SK-N-SH (cell line): ENCODE measurements around the gene A4GALT. TPM values are rescaled to one million over a fixed set of nuclear protein-coding genes. Genes with fewer than 3 reads are reported as not detected.
"Not testable (repeated sequence)": the region's sequence is repeated elsewhere in the genome, so short reads cannot be mapped to it uniquely, and the experiment has no call there.

ENCODE experiments used
- CTCF ChIA-PET: fragments of 300-600, 350-600 bp; formaldehyde crosslinking; extraction: SDS; loops from one replicate; lab custom pipeline; 2021; lab: Yijun Ruan, JAX
- POLR2A ChIA-PET: fragments of 350-600 bp; sonication (Branson Sonifier 250); formaldehyde crosslinking; extraction: SDS; loops from one replicate; lab custom pipeline; 2020; ENCODE audit warnings: antibody characterized with exemption, inconsistent platforms; lab: Yijun Ruan, JAX
- DNase-seq: peaks from one replicate; pipeline ENCODE4 v3.0.0; 2012
- H2AFZ ChIP-seq: fragments of 200-600 bp; sonication (generic); 2 replicates; pipeline ENCODE4 v1.8.1; 2016; ENCODE audit warnings: antibody characterized with exemption, mild to moderate bottlenecking, low read depth
- H3F3A ChIP-seq: fragments of 200-600 bp; sonication (generic); replicated peaks from 2 replicates; pipeline ENCODE3; 2016; ENCODE audit warnings: antibody characterized with exemption, mild to moderate bottlenecking; ENCODE audit not compliant: insufficient read depth
- H3K27ac ChIP-seq, 2 experiments: fragments of 200-500 bp in 1 of 2; fragments of 200-600 bp in 1 of 2; sonication (Bioruptor generic) in 1 of 2; sonication (generic), shearing (Covaris generic) in 1 of 2; 2 replicates each; pipeline versions ENCODE4 v1.5.1 to v1.6.1; 2014 to 2016; ENCODE audit warnings: low read depth in 2 of 2, inconsistent platforms in 1 of 2, low read length in 1 of 2, mild to moderate bottlenecking in 1 of 2, mixed read lengths in 1 of 2
- H3K27me3 ChIP-seq: fragments of 200-600 bp; sonication (generic), shearing (Covaris generic); 2 replicates; pipeline ENCODE4 v1.6.1; 2016; ENCODE audit warnings: mixed run types; ENCODE audit not compliant: insufficient read depth
- H3K36me3 ChIP-seq, 2 experiments: fragments of 200-500 bp in 1 of 2; fragments of 200-600 bp in 1 of 2; sonication (Bioruptor generic) in 1 of 2; sonication (generic) in 1 of 2; replicated peaks in 1 of 2; 2 replicates each; pipeline versions ENCODE3 to v1.5.1; 2014 to 2016; ENCODE audit warnings: low read length in 1 of 2, mild to moderate bottlenecking in 1 of 2; ENCODE audit not compliant: insufficient read depth in 2 of 2, control insufficient read depth in 1 of 2
- H3K4me1 ChIP-seq, 2 experiments: fragments of 200-500 bp in 1 of 2; fragments of 200-600 bp in 1 of 2; sonication (Bioruptor generic) in 1 of 2; sonication (generic), shearing (Covaris generic) in 1 of 2; 2 replicates each; pipeline versions ENCODE4 v1.5.1 to v1.6.1; 2014 to 2016; ENCODE audit warnings: low read depth in 1 of 2, low read length in 1 of 2, mixed run types in 1 of 2; ENCODE audit not compliant: insufficient read depth in 2 of 2, control insufficient read depth in 1 of 2
- H3K4me2 ChIP-seq: fragments of 200-600 bp; sonication (generic), shearing (Covaris generic); 2 replicates; pipeline ENCODE4 v1.6.1; 2017; ENCODE audit warnings: mixed run types
- H3K4me3 ChIP-seq, 2 experiments: fragments of 200-500 bp in 1 of 2; fragments of 200-600 bp in 1 of 2; sonication (Bioruptor generic) in 1 of 2; sonication (generic), shearing (Covaris generic) in 1 of 2; 2 replicates each; pipeline versions ENCODE4 v1.5.1 to v1.8.1; 2014 to 2016; ENCODE audit warnings: low read depth in 2 of 2, inconsistent platforms in 1 of 2, low read length in 1 of 2, mild to moderate bottlenecking in 1 of 2, mixed read lengths in 1 of 2, moderate library complexity in 1 of 2
- H3K79me2 ChIP-seq: fragments of 200-600 bp; sonication (generic); 2 replicates; pipeline ENCODE4 v1.8.1; 2017; ENCODE audit warnings: mild to moderate bottlenecking; ENCODE audit not compliant: insufficient read depth
- H3K9ac ChIP-seq: fragments of 200-600 bp; sonication (generic); 2 replicates; pipeline ENCODE4 v1.6.1; 2017; ENCODE audit warnings: mixed run types
- H3K9me2 ChIP-seq: fragments of 200-600 bp; sonication (generic); 2 replicates; pipeline ENCODE4 v1.6.1; 2017; ENCODE audit warnings: mixed run types
- H3K9me3 ChIP-seq: fragments of 200-600 bp; sonication (generic); 2 replicates; pipeline ENCODE4 v1.6.1; 2017; ENCODE audit warnings: mixed run types, mild to moderate bottlenecking, moderate library complexity
- H4K20me1 ChIP-seq: fragments of 200-600 bp; sonication (generic); 2 replicates; pipeline ENCODE4 v1.6.1; 2017; ENCODE audit warnings: mild to moderate bottlenecking, mixed run types; ENCODE audit not compliant: insufficient read depth
- CTCF ChIP-seq: fragments of 200-600 bp; sonication (generic); IDR thresholded peaks from 2 replicates; pipeline ENCODE4 v1.6.1; 2017; ENCODE audit warnings: antibody characterized with exemption, mild to moderate bottlenecking, moderate library complexity
- EZH2phosphoT487 ChIP-seq: fragments of 200-600 bp; sonication (generic); IDR thresholded peaks from 2 replicates; pipeline ENCODE4 v1.6.1; 2017; ENCODE audit warnings: low read depth, mixed run types, mild to moderate bottlenecking, antibody characterized with exemption, moderate library complexity, borderline replicate concordance
- FOSL2 ChIP-seq: IDR thresholded peaks from 2 replicates; pipeline ENCODE4 v1.4.0; 2012; ENCODE audit warnings: low read depth, mild to moderate bottlenecking, moderate library complexity, borderline replicate concordance
- FOXM1 ChIP-seq: IDR thresholded peaks from 2 replicates; pipeline ENCODE4 v1.4.0; 2012; ENCODE audit warnings: low read depth, mild to moderate bottlenecking
- GATA2 ChIP-seq: sonication (generic); formaldehyde crosslinking; IDR thresholded peaks from 2 replicates; pipeline ENCODE4 v1.5.0; 2020; ENCODE audit warnings: mild to moderate bottlenecking, missing genetic modification reagents
- IRF3 ChIP-seq: fragments of 150-350 bp; IDR thresholded peaks from 2 replicates; pipeline ENCODE4 v1.6.1; 2016; ENCODE audit warnings: mild to moderate bottlenecking, low read depth, low read length
- MAX ChIP-seq: IDR thresholded peaks from 2 replicates; pipeline ENCODE4 v1.4.0; 2012; ENCODE audit warnings: low read depth
- MXI1 ChIP-seq: IDR thresholded peaks from 2 replicates; pipeline ENCODE4 v1.6.1; 2012; ENCODE audit warnings: mild to moderate bottlenecking, low read depth, low read length, improper control_type of control experiment
- NFIC ChIP-seq: IDR thresholded peaks from 2 replicates; pipeline ENCODE4 v1.4.0; 2012; ENCODE audit warnings: borderline replicate concordance
- PBX3 ChIP-seq: IDR thresholded peaks from 2 replicates; pipeline ENCODE4; 2012
- POLR2AphosphoS5 ChIP-seq: IDR thresholded peaks from 2 replicates; pipeline ENCODE4 v1.6.1; 2012; ENCODE audit warnings: low read depth, low read length
- RAD21 ChIP-seq: IDR thresholded peaks from 2 replicates; pipeline ENCODE4 v1.6.1; 2012; ENCODE audit warnings: mild to moderate bottlenecking, low read length
- SIN3A ChIP-seq: IDR thresholded peaks from 2 replicates; pipeline ENCODE4 v1.6.1; 2012; ENCODE audit warnings: low read depth, mild to moderate bottlenecking, low read length, moderate library complexity, borderline replicate concordance
- TAF1 ChIP-seq: IDR thresholded peaks from 2 replicates; pipeline ENCODE4 v1.6.1; 2012; ENCODE audit warnings: low read depth, mild to moderate bottlenecking, low read length, moderate library complexity, borderline replicate concordance
- TEAD4 ChIP-seq: IDR thresholded peaks from 2 replicates; pipeline ENCODE4 v1.4.0; 2012; ENCODE audit warnings: mild to moderate bottlenecking, borderline replicate concordance; ENCODE audit not compliant: insufficient read depth
- WGBS: methylation state at CpG from one replicate; pipeline ENCODE4 v1.1.6; 2017; ENCODE audit warnings: low lambda C conversion rate; 5-methylcytosine and 5-hydroxymethylcytosine counted together
- polyA plus RNA-seq, 3 experiments: library from polyadenylated mRNA; depleted of rRNA; stranded (reverse); fragments of >200 nt; gene quantifications; 2 replicates each; pipeline ENCODE4 v1.2.3, GENCODE V29; 2012

Gene A4GALT
- polyA plus RNA-seq, 1 of the 3 experiments (the other 2 are of a cell fraction) = 9.5 TPM

- H3K9me3 ChIP-seq = no peaks in the 10 kb centered on the region
- H3K9me2 ChIP-seq = no peaks in the 10 kb centered on the region
- no peak overlapping the region for H3K9ac ChIP-seq
- H3K4me2 ChIP-seq = no peak overlapping the region
- no peaks in the 10 kb centered on the region for H3K36me3 ChIP-seq
- ChIA-PET CTCF (no interaction called here), POLR2A (no interaction called here)
- H3K27me3 ChIP-seq = no peaks in the 10 kb centered on the region
- WGBS = no CpG with 5 or more reads among the region's 1 CpG
- no peaks in the 10 kb centered on the region for H4K20me1 ChIP-seq
- H3F3A ChIP-seq = no peaks in the 10 kb centered on the region
- H2AFZ ChIP-seq = no peak overlapping the region
- peaks cover 4 to 7% of the 10 kb centered on the region in 2 experiments; a peak in 2 of 4 replicates for H3K4me1 ChIP-seq
- TF ChIP-seq CTCF (no peak), FOXM1 (no peak), TEAD4 (no peak), FOSL2 (no peak), RAD21 (no peak), SIN3A (no peak), POLR2AphosphoS5 (no peak), PBX3 (no peak), GATA2 (CRISPR knock-in tag) (no peak), NFIC (no peak), MAX (no peak), IRF3 (no peak), TAF1 (no peak), EZH2phosphoT487 (no peak), MXI1 (no peak)
- no peak for DNase-seq
- H3K4me3 ChIP-seq = no peak overlapping the region
- H3K27ac ChIP-seq = no peak overlapping the region
- H3K79me2 ChIP-seq = no peaks in the 10 kb centered on the region
Measured at GRCh38 chr22:42678894-42679293, 41.8 kb downstream of the A4GALT start.

GRCh38 chr22:42677936-42678335, 42.7 kb downstream of the A4GALT start:
- H3K27me3 ChIP-seq, H3F3A ChIP-seq, H3K9me3 ChIP-seq, DNase-seq, POLR2A ChIA-PET, CTCF ChIA-PET, H4K20me1 ChIP-seq, H3K27ac ChIP-seq, H3K79me2 ChIP-seq, H3K4me3 ChIP-seq, H3K4me1 ChIP-seq, H3K9me2 ChIP-seq, H3K9ac ChIP-seq, H3K4me2 ChIP-seq, H3K36me3 ChIP-seq, H2AFZ ChIP-seq: not testable (repeated sequence)
- WGBS = 86% methylated on average over 4 of the region's 4 CpGs
